GM12801 (cell line): ENCODE results near the gene MTMR3.

Experiments
- CTCF ChIP-seq: IDR thresholded peaks from one replicate; pipeline ENCODE4 v1.5.1; 2011; ENCODE audit warnings: control low read depth; ENCODE audit not compliant: insufficient read length; ENCODE audit errors: extremely low read depth

Gene MTMR3

GRCh38 chr22:29872989-29873388 lies 10.0 kb upstream of the MTMR3 start:
- TF ChIP-seq CTCF: no peak

DNA sequence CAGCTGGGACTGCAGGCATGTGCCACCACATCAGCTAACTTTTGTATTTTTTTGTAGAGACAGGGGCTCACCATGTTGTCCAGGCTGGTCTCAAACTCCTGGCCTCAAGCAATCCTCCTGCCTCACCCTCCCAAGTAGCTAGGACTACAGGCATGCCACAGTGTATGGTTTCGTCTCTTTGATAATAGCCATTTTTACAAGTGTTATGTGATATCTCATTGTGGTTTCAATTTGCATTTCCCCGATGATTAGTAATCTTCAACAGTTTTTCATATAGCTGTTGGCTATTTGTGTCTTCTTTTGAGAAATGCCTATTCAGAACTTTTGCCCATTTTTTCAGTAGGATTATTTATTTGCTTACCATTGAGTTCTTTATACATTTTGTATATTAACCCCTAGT lies 9.0 kb upstream of the MTMR3 start:
- no peak for TF ChIP-seq CTCF

DNA sequence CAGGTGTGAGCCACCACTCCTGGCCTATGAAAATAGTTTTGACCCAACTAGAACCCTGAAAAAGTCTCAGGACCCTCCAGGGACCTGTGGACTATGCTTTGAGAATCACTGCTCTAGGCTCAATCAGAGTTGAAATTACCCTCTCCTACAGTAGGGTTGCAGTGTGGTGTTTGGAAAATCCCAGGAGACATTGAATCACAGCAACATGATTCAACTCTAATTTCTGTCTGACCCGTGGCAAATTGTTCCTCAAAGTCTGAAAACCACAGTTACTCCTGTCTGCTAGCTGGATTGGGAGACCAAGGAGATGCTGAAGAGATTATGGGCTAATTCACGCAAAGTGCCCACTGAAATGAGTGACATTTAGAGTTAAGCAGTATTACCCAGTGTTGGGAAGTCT lies 5.4 kb upstream of the MTMR3 start:
- no peak for TF ChIP-seq CTCF

GRCh38 chr22:29879753-29880152 lies 3.2 kb upstream of the MTMR3 start:
- TF ChIP-seq CTCF: no peak

DNA sequence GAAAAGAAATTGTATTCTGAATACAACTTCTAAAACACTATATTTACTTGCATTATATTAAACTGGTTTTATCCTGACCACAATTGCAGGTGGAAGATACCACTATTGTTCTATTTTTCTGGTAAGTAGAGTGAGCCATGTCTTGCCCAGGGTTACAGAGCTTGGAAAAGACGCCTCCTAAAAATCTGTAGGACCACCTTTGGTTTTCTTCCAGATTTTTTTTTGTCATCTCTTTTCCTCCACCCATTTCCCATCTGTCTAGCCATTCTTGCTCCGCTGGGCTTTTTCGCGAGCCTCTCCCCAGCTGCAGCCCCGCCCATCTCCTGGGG lies 294 bp upstream of the MTMR3 start:
- no peak for TF ChIP-seq CTCF

DNA sequence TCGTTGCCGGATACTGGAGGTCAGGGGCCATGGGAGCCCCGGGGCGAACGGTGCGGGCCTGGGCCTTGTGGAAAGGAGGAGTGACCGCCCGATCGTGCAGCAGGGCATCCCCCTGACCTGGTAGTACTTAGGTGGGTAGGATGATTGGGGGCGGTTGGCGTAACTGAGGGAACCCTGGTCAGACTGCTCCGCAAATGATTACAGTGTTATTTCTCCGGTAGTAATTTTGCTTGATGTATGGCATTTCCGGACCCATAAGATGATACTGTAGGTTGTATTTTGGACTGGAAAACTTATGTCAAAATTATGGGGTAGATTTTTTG lies 762 bp downstream of the MTMR3 start:
- TF ChIP-seq CTCF: no peak

- TF ChIP-seq CTCF: no peak
These were observed 2.6 kb downstream of the MTMR3 start for GRCh38 chr22:29885610-29886009.

DNA sequence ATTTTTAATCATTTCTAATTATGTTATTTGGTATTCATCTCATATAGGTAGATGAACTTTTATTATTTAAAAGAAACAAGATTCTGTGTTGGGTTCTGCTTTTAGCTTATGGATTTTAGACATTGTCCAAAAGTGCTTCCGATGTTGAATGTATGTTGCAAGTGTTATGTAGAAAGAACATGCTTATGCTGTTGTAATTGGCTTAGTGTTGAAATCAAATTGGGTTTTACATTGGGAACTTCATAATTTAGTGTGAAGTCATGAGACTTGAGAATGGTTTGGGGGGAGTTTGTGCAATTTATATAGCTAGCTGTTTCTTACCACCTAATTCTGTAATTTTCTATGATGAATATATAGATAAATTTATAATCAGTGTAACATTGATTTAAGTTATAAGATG lies 3.6 kb downstream of the MTMR3 start:
- TF ChIP-seq CTCF: no peak
